Ascending aorta (tissue), 2 donors: Measurements from ENCODE around the gene PIP4K2B. TPM values are rescaled to one million over a fixed set of nuclear protein-coding genes. Genes with fewer than 3 reads are reported as not detected.
A peak's percentile ranks its signal among the peaks of the same experiment; 100 is the strongest.
"Not testable (repeated sequence)": the region's sequence is repeated elsewhere in the genome, so short reads cannot be mapped to it uniquely, and the experiment has no call there.

Source experiments
- DNase-seq, 2 donors: peaks; one replicate each; pipeline ENCODE4 v3.0.0-alpha.2; 2019; ENCODE audit warnings: low spot score in 2 of 2
- H3K27ac ChIP-seq, 2 donors: fragments of 200-600 bp; sonication (generic); one replicate each; pipeline ENCODE4 v1.5.1; 2016 to 2017; ENCODE audit warnings: mild to moderate bottlenecking in 1 of 2
- H3K27me3 ChIP-seq: fragments of 200-600 bp; sonication (generic); one replicate; pipeline ENCODE4 v1.5.1; 2017
- H3K36me3 ChIP-seq, 2 donors: fragments of 200-600 bp; sonication (generic); one replicate each; pipeline ENCODE4 v1.5.1; 2016
- H3K4me1 ChIP-seq, 2 donors: fragments of 200-600 bp; sonication (generic); one replicate each; pipeline ENCODE4 v1.5.1; 2016 to 2017; ENCODE audit warnings: mild to moderate bottlenecking in 1 of 2
- H3K4me3 ChIP-seq, 2 donors: fragments of 200-600 bp; sonication (generic); one replicate each; pipeline ENCODE4 v1.5.1; 2016 to 2017; ENCODE audit warnings: mild to moderate bottlenecking in 1 of 2
- H3K9me3 ChIP-seq, 2 donors: fragments of 200-600 bp; sonication (generic); one replicate each; pipeline ENCODE4 v1.5.1; 2016
- CTCF ChIP-seq, 3 experiments: fragments of 200-600 bp in 2 of 3; fragments of 450-650 bp in 1 of 3; sonication (generic) in 2 of 3; IDR thresholded peaks; one replicate each; pipeline ENCODE4 v1.5.1; 2016 to 2019; ENCODE audit warnings: antibody characterized with exemption in 3 of 3, mild to moderate bottlenecking in 1 of 3, moderate library complexity in 1 of 3
- intact Hi-C: fragments of 100-400 bp; cut with DNase I; formaldehyde crosslinking; loops from one replicate; pipeline ENCODE4 v1.15.1; 2023
- total RNA-seq: library from RNA; depleted of rRNA; stranded (reverse); fragments of >200 nt; gene quantifications from one replicate; pipeline ENCODE4 v1.1.0, GENCODE V29; 2016

The PIP4K2B gene
- total RNA-seq, 1 donor from 2014 or later: 45.0 TPM

- no peaks in the 10 kb centered on the region for H3K27me3 ChIP-seq
- peaks cover 5 to 20% of the 10 kb centered on the region in 2 donors for H3K4me1 ChIP-seq
- H3K27ac ChIP-seq: peak overlapping the region; percentile 81 to 82
- intact Hi-C loops: no loop called here
- H3K36me3 ChIP-seq: peaks cover 3 to 18% of the 10 kb centered on the region in 2 donors
- DNase-seq: no peak
- no peak for TF ChIP-seq CTCF (IDR thresholded peaks at IDR 0.05)
- peak overlapping the region; percentile 89 to 93 for H3K4me3 ChIP-seq
- no peaks in the 10 kb centered on the region for H3K9me3 ChIP-seq
These were observed 69.9 kb downstream of the PIP4K2B start for GRCh38 chr17:38729368-38729885.

- peak overlapping the region in 1 of 2 donors; percentile 81 for H3K27ac ChIP-seq
- no peak overlapping the region for H3K4me3 ChIP-seq
- no peaks in the 10 kb centered on the region for H3K9me3 ChIP-seq
- intact Hi-C loops: no loop called here
- no peaks in the 10 kb centered on the region for H3K27me3 ChIP-seq
- H3K36me3 ChIP-seq: peaks cover 3 to 10% of the 10 kb centered on the region in 2 donors
- no peak for TF ChIP-seq CTCF (IDR thresholded peaks at IDR 0.05)
- no peak for DNase-seq
- H3K4me1 ChIP-seq: peaks cover 5 to 20% of the 10 kb centered on the region in 2 donors
These were observed 71.0 kb downstream of the PIP4K2B start for GRCh38 chr17:38728290-38728831.

GRCh38 chr17:38727736-38728135 lies 71.6 kb downstream of the PIP4K2B start:
- Histone ChIP-seq H3K27me3 (no peaks in the 10 kb centered on the region), H3K36me3 (peaks cover 3 to 11% of the 10 kb centered on the region in 2 donors), H3K9me3 (no peaks in the 10 kb centered on the region), H3K4me3 (no peak overlapping the region), H3K27ac (no peak overlapping the region), H3K4me1 (peaks cover 5 to 20% of the 10 kb centered on the region in 2 donors)
- DNase-seq: no peak
- intact Hi-C loops: no loop called here
- no peak for TF ChIP-seq CTCF (IDR thresholded peaks at IDR 0.05)

GRCh38 chr17:38726145-38726544 lies 73.2 kb downstream of the PIP4K2B start:
- DNase-seq, H3K27me3 ChIP-seq, H3K27ac ChIP-seq, H3K4me3 ChIP-seq, H3K9me3 ChIP-seq, intact Hi-C loops: not testable (repeated sequence)
- H3K36me3 ChIP-seq: peaks cover 13 to 25% of the 10 kb centered on the region in 2 donors
- H3K4me1 ChIP-seq: peaks cover 4 to 13% of the 10 kb centered on the region in 2 donors

GRCh38 chr17:38725066-38725465 lies 74.3 kb downstream of the PIP4K2B start:
- H3K4me1 ChIP-seq: peaks cover 0 to 7% of the 10 kb centered on the region in 2 donors
- no peaks in the 10 kb centered on the region for H3K27me3 ChIP-seq
- no peak for TF ChIP-seq CTCF (IDR thresholded peaks at IDR 0.05)
- no peak overlapping the region for H3K4me3 ChIP-seq
- peaks cover 22 to 36% of the 10 kb centered on the region in 2 donors for H3K36me3 ChIP-seq
- H3K9me3 ChIP-seq: no peaks in the 10 kb centered on the region
- intact Hi-C loops: no loop called here
- no peak overlapping the region for H3K27ac ChIP-seq
- DNase-seq: no peak

GRCh38 chr17:38724337-38724988 lies 74.9 kb downstream of the PIP4K2B start:
- no peaks in the 10 kb centered on the region for H3K9me3 ChIP-seq
- H3K27ac ChIP-seq: no peak overlapping the region
- H3K4me1 ChIP-seq: peaks cover 0 to 4% of the 10 kb centered on the region in 2 donors
- intact Hi-C loops: no loop called here
- peaks cover 28 to 42% of the 10 kb centered on the region in 2 donors for H3K36me3 ChIP-seq
- H3K27me3 ChIP-seq: no peaks in the 10 kb centered on the region
- H3K4me3 ChIP-seq: no peak overlapping the region
- no peak for TF ChIP-seq CTCF (IDR thresholded peaks at IDR 0.05)
- no peak for DNase-seq
